ENCODE results near the gene SRBD1. TPM values are rescaled to one million over a fixed set of nuclear protein-coding genes. Genes with fewer than 3 reads are reported as not detected.
A peak's percentile ranks its signal among the peaks of the same experiment; 100 is the strongest.

SRBD1 gene
- polyA plus RNA-seq, 1 donor from 2014 or later: 5.3 TPM

GRCh38 chr2:45646289-45646688, 35.2 kb upstream of the SRBD1 start:
- Histone ChIP-seq H3K9me2 (ENCODE audit: insufficient read depth, low read length) (no peaks in the 10 kb centered on the region), H3K4me3 (ENCODE audit: low read length) (no peak overlapping the region), H2AFZ (ENCODE audit: low read depth, low read length) (no peak overlapping the region), H3K4me2 (ENCODE audit: low read length) (no peak overlapping the region), H3F3A (ENCODE audit: insufficient read depth, low read length, poor library complexity, severe bottlenecking) (no peaks in the 10 kb centered on the region), H3K9ac (ENCODE audit: low read length) (no peak overlapping the region), H3K27me3 (ENCODE audit: insufficient read depth, low read depth, low read length) (peaks cover 34% of the 10 kb centered on the region), H3K79me2 (replicated peaks; ENCODE audit: insufficient read depth, low read length) (no peaks in the 10 kb centered on the region), H4K20me1 (ENCODE audit: insufficient read depth) (no peaks in the 10 kb centered on the region), H3K27ac (ENCODE audit: low read length) (no peak overlapping the region), H3K36me3 (ENCODE audit: insufficient read depth, low read length) (no peaks in the 10 kb centered on the region), H3K9me3 (ENCODE audit: low read length) (no peaks in the 10 kb centered on the region)
- TF ChIP-seq CTCF (IDR thresholded peaks at IDR 0.05; ENCODE audit: poor library complexity, severe bottlenecking) (no peak), RAD21 (conservative IDR thresholded peaks at IDR 0.05) (no peak), MXI1 (conservative IDR thresholded peaks at IDR 0.05; ENCODE audit: poor library complexity, severe bottlenecking) (no peak)

GRCh38 chr2:45643543-45644542, 32.8 kb upstream of the SRBD1 start:
- no peak overlapping the region for H3K27ac ChIP-seq (ENCODE audit: low read length)
- no peaks in the 10 kb centered on the region for H4K20me1 ChIP-seq (ENCODE audit: insufficient read depth)
- no peak for TF ChIP-seq MXI1 (conservative IDR thresholded peaks at IDR 0.05; ENCODE audit: poor library complexity, severe bottlenecking)
- peak; percentile 99 for TF ChIP-seq RAD21 (conservative IDR thresholded peaks at IDR 0.05)
- peak; percentile 98 for TF ChIP-seq CTCF (IDR thresholded peaks at IDR 0.05; ENCODE audit: poor library complexity, severe bottlenecking)
- peak; percentile 8 for TF ChIP-seq EP300 (conservative IDR thresholded peaks at IDR 0.05; ENCODE audit: poor library complexity, severe bottlenecking)
- peak; percentile 99 for TF ChIP-seq SMC3 (conservative IDR thresholded peaks at IDR 0.05; ENCODE audit: poor library complexity)
- H3K36me3 ChIP-seq (ENCODE audit: insufficient read depth, low read length): no peaks in the 10 kb centered on the region
- no peaks in the 10 kb centered on the region for H3F3A ChIP-seq (ENCODE audit: insufficient read depth, low read length, poor library complexity, severe bottlenecking)
- no peak overlapping the region for H2AFZ ChIP-seq (ENCODE audit: low read depth, low read length)
- H3K9me3 ChIP-seq (ENCODE audit: low read length): no peaks in the 10 kb centered on the region
- no peak overlapping the region for H3K4me2 ChIP-seq (ENCODE audit: low read length)
- H3K9me2 ChIP-seq (ENCODE audit: insufficient read depth, low read length): no peaks in the 10 kb centered on the region
- H3K9ac ChIP-seq (ENCODE audit: low read length): no peak overlapping the region
- peaks cover 15% of the 10 kb centered on the region for H3K27me3 ChIP-seq (ENCODE audit: insufficient read depth, low read depth, low read length)
- no peaks in the 10 kb centered on the region for H3K79me2 ChIP-seq (replicated peaks; ENCODE audit: insufficient read depth, low read length)
- H3K4me3 ChIP-seq (ENCODE audit: low read length): peak overlapping the region; percentile 55

GRCh38 chr2:45643095-45643494, 32.0 kb upstream of the SRBD1 start:
- Histone ChIP-seq H3K27ac (ENCODE audit: low read length) (no peak overlapping the region), H3K9me3 (ENCODE audit: low read length) (no peaks in the 10 kb centered on the region), H4K20me1 (ENCODE audit: insufficient read depth) (no peaks in the 10 kb centered on the region), H3K9me2 (ENCODE audit: insufficient read depth, low read length) (no peaks in the 10 kb centered on the region), H2AFZ (ENCODE audit: low read depth, low read length) (no peak overlapping the region), H3F3A (ENCODE audit: insufficient read depth, low read length, poor library complexity, severe bottlenecking) (no peaks in the 10 kb centered on the region), H3K79me2 (replicated peaks; ENCODE audit: insufficient read depth, low read length) (no peaks in the 10 kb centered on the region), H3K36me3 (ENCODE audit: insufficient read depth, low read length) (no peaks in the 10 kb centered on the region), H3K9ac (ENCODE audit: low read length) (no peak overlapping the region), H3K4me2 (ENCODE audit: low read length) (no peak overlapping the region), H3K27me3 (ENCODE audit: insufficient read depth, low read depth, low read length) (peaks cover 12% of the 10 kb centered on the region), H3K4me3 (ENCODE audit: low read length) (peak overlapping the region; percentile 55)
- TF ChIP-seq CTCF (IDR thresholded peaks at IDR 0.05; ENCODE audit: poor library complexity, severe bottlenecking) (no peak), POLR2AphosphoS5 (IDR thresholded peaks at IDR 0.05) (no peak), MXI1 (conservative IDR thresholded peaks at IDR 0.05; ENCODE audit: poor library complexity, severe bottlenecking) (no peak), TAF1 (IDR thresholded peaks at IDR 0.05; ENCODE audit: low read depth) (no peak), REST (IDR thresholded peaks at IDR 0.05; ENCODE audit: borderline replicate concordance) (no peak)

All from neural cell (in vitro differentiated cells).